Suprapubic skin (tissue), 4 donors: ENCODE results near the gene FAM24B. TPM values are rescaled to one million over a fixed set of nuclear protein-coding genes. Genes with fewer than 3 reads are reported as not detected.

Source experiments
- DNase-seq, 2 donors: peaks; one replicate each; pipeline ENCODE4 v3.0.0-alpha.2; 2019; ENCODE audit warnings: low spot score in 2 of 2
- H3K27ac ChIP-seq: fragments of 200-600 bp; sonication (generic); one replicate; pipeline ENCODE4 v1.5.1; 2019
- H3K27me3 ChIP-seq: fragments of 200-600 bp; sonication (generic); one replicate; pipeline ENCODE4 v1.5.1; 2019
- H3K36me3 ChIP-seq: fragments of 200-600 bp; sonication (generic); one replicate; pipeline ENCODE4 v1.5.1; 2019
- H3K4me1 ChIP-seq: fragments of 200-600 bp; sonication (generic); one replicate; pipeline ENCODE4 v1.5.1; 2019
- H3K4me3 ChIP-seq: fragments of 200-600 bp; sonication (generic); one replicate; pipeline ENCODE4 v1.5.1; 2019; ENCODE audit warnings: mild to moderate bottlenecking
- H3K9me3 ChIP-seq: fragments of 200-600 bp; sonication (generic); one replicate; pipeline ENCODE4 v1.5.1; 2019
- EP300 ChIP-seq: sonication (generic); formaldehyde crosslinking; IDR thresholded peaks from one replicate; pipeline ENCODE4 v1.6.1; 2017; ENCODE audit warnings: antibody characterized with exemption
- POLR2A ChIP-seq, 2 donors: fragments of 450-650 bp; IDR thresholded peaks; one replicate each; pipeline ENCODE4 v1.6.1; 2017; ENCODE audit warnings: antibody characterized with exemption in 2 of 2, mild to moderate bottlenecking in 2 of 2, moderate library complexity in 2 of 2
- POLR2AphosphoS5 ChIP-seq, 3 donors: sonication (generic); formaldehyde crosslinking; IDR thresholded peaks; one replicate each; pipeline ENCODE4 v1.6.1; 2017; ENCODE audit warnings: antibody characterized with exemption in 3 of 3
- WGBS: methylation state at CpG from one replicate; pipeline ENCODE4 v1.1.5; 2018; 5-methylcytosine and 5-hydroxymethylcytosine counted together
- total RNA-seq, 4 donors: library from RNA; depleted of rRNA; stranded (reverse); fragments of >200 nt; gene quantifications; one replicate each; pipeline ENCODE4 v1.1.0, GENCODE V29; 2016
- TF ChIP-seq, protein P1 (sequence below), 2 donors: fragments of 200-600 bp in 1 of 2; fragments of 450-650 bp in 1 of 2; sonication (generic) in 1 of 2; IDR thresholded peaks; one replicate each; pipeline ENCODE4 v1.5.1; 2016 to 2019; ENCODE audit warnings: antibody characterized with exemption in 2 of 2, mild to moderate bottlenecking in 1 of 2, moderate library complexity in 1 of 2

Gene FAM24B
- total RNA-seq, 4 donors from 2014 or later: 4.5 to 10.0 (median 7.1) TPM

DNA sequence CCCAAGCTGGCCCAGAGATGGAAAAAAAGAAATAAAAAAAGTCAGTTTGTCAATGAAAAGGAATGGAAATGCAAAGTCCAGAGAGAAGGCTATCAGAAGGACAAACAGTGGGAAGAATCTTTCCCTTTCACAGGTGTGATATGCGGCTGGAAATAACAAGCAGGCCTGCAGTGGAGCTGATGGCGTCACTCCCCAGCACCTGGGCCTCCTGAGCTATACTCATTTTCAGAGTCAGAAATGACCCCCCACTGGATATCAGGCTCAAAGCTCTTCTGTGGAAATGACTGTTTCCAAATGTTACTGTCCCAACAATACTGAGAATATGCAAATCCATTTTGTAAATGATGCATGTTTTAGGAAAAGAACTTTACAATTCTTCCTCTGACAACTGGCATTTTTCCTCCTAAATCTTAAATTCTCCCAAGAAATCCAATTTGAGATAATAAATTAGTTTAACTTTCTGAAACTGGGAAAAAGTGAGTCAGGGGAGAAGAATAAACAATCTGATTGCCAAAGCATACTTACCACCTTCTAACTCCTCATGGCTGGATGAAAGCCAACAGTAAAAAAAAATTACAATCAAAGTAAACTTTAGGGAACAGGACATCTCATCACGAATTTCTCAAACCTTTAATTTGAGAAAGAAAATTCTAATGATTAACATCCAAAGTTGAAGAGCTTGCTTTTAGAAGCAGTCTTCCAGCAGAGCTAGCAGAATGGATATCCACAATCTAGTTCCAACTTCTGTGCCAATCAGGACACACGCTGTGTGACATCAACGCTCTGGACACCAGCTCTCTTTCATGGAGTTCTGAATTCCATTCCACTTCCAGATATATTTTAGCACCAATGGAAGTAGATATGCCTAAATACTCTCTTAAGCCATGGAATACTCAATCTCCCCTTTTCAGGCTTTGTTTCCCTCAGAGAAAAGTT, 28.4 kb downstream of the FAM24B start:
- DNase-seq: no peak
- Histone ChIP-seq H3K9me3 (no peaks in the 10 kb centered on the region), H3K27me3 (no peaks in the 10 kb centered on the region), H3K36me3 (peaks cover 24% of the 10 kb centered on the region), H3K27ac (no peak overlapping the region), H3K4me3 (no peak overlapping the region), H3K4me1 (no peaks in the 10 kb centered on the region)
- TF ChIP-seq, protein P1, sequence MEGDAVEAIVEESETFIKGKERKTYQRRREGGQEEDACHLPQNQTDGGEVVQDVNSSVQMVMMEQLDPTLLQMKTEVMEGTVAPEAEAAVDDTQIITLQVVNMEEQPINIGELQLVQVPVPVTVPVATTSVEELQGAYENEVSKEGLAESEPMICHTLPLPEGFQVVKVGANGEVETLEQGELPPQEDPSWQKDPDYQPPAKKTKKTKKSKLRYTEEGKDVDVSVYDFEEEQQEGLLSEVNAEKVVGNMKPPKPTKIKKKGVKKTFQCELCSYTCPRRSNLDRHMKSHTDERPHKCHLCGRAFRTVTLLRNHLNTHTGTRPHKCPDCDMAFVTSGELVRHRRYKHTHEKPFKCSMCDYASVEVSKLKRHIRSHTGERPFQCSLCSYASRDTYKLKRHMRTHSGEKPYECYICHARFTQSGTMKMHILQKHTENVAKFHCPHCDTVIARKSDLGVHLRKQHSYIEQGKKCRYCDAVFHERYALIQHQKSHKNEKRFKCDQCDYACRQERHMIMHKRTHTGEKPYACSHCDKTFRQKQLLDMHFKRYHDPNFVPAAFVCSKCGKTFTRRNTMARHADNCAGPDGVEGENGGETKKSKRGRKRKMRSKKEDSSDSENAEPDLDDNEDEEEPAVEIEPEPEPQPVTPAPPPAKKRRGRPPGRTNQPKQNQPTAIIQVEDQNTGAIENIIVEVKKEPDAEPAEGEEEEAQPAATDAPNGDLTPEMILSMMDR (IDR thresholded peaks at IDR 0.05): no peak
- TF ChIP-seq POLR2A (IDR thresholded peaks at IDR 0.05): no peak
- TF ChIP-seq POLR2AphosphoS5 (IDR thresholded peaks at IDR 0.05): no peak
- TF ChIP-seq EP300: no peak
- 92% methylated on average over 5 of the region's 5 CpGs for WGBS

DNA sequence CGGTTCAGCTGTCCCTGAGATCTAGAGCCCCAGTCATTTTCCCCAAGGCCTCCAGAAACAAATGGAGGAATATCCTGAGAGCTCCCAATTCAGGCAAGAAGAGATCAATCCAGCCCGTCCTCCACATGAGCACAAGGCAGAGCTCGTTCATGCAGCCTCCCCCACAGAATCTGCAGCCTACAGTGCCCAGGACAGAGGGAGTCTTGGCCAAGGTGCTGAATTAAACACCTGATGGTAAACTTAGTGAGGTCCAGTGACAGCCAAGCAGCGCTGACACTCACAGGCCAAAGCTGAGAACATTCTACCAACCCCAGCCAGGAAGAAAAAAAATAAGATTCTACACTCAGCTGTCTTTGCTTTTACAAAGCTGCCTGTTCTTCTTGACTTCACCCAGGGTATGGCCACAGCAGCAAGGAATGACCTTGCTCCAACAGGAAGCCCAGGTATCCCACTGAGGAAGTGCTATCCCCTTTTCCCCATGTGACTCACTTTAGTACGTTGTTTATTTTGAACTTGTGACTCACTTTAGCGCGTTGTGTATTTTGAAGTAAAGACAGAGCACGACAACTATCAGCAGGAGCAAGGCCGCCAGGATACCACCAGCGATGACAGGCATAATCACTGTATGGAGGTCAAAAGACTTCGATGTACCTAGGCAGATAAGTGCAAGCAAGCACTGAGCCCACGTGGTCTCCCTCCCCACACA, 29.3 kb downstream of the FAM24B start:
- Histone ChIP-seq H3K27me3 (no peaks in the 10 kb centered on the region), H3K4me3 (no peak overlapping the region), H3K4me1 (no peaks in the 10 kb centered on the region), H3K9me3 (no peaks in the 10 kb centered on the region), H3K36me3 (peaks cover 23% of the 10 kb centered on the region), H3K27ac (no peak overlapping the region)
- TF ChIP-seq POLR2A (IDR thresholded peaks at IDR 0.05) (no peak), POLR2AphosphoS5 (IDR thresholded peaks at IDR 0.05) (no peak), EP300 (no peak)
- TF ChIP-seq, protein P1 (IDR thresholded peaks at IDR 0.05): no peak
- no peak for DNase-seq
- 87% methylated on average over 12 of the region's 12 CpGs for WGBS

DNA sequence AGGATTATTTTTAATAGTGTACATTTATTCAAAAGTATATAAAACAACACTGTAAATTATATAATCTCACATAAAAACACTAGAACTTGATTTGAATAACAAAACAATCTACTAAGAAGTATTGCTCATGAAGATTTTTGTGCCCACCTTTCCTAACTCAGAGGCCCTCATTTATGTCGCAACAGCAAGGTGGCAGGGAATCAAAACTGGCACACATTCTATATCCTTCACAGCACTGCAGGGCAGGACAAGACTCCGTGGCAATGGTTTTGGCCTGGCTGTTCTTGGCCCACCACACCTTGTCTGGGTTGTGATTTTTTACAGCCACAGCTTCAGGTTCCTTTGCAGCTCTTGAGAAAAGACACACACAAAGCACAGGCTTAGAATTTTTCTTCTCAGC, 30.3 kb downstream of the FAM24B start:
- 63% methylated on average over 2 of the region's 2 CpGs for WGBS
- no peak for DNase-seq

DNA sequence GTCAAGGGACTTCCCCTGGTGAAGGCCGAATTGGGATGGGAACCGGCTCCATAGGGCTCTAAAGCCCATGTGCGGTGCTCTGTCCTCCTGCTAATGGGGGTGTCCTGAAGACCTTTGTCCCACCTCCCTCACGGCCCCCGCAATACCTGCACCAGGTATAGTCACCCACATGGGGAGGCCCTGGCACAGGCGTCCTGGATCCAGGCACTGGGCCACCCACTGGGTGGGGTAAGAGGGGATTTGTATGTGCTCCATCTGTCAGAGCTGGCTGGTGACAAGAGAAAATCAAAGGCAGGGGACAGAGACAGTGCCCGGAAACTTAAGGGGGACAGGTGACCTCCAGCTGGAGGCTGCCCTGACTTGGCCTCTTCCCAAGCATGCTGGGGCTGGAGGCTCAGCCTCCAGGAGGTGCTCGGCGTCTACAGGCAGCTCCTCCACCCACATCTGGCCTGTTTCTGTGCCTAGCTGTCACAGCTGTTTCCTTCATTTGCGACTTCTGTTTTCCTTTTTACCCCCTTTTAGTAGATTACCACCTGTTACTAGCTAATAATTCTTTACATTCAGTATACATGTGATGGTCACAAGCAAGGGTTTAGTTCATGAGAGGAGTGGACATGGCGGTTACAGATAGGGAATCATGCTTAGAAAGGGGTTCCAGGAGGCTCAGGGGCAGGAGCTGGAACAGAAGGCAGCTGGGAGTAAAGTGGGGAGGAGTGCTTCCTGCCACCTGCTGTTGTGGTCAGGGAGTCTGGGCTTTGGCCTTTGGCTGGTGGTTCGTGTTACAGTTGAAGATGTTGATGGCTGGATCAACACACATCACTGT, 31.4 kb downstream of the FAM24B start:
- Histone ChIP-seq H3K4me3 (no peak overlapping the region), H3K4me1 (no peaks in the 10 kb centered on the region), H3K36me3 (peaks cover 17% of the 10 kb centered on the region), H3K27ac (no peak overlapping the region), H3K27me3 (no peaks in the 10 kb centered on the region), H3K9me3 (no peaks in the 10 kb centered on the region)
- TF ChIP-seq EP300 (no peak), POLR2A (IDR thresholded peaks at IDR 0.05) (no peak), POLR2AphosphoS5 (IDR thresholded peaks at IDR 0.05) (no peak)
- TF ChIP-seq, protein P1 (IDR thresholded peaks at IDR 0.05): no peak
- DNase-seq: no peak
- WGBS: 78% methylated on average over 9 of the region's 12 CpGs

More for the DNA sequence above, 30.3 kb downstream of the FAM24B start:
- TF ChIP-seq, protein P1 (IDR thresholded peaks at IDR 0.05): no peak
- TF ChIP-seq EP300 (no peak), POLR2AphosphoS5 (IDR thresholded peaks at IDR 0.05) (no peak), POLR2A (IDR thresholded peaks at IDR 0.05) (no peak)
- Histone ChIP-seq H3K4me3 (no peak overlapping the region), H3K4me1 (no peaks in the 10 kb centered on the region), H3K27me3 (no peaks in the 10 kb centered on the region), H3K36me3 (peaks cover 23% of the 10 kb centered on the region), H3K27ac (no peak overlapping the region), H3K9me3 (no peaks in the 10 kb centered on the region)
